ENCODE results near the gene RGS4. TPM values are rescaled to one million over a fixed set of nuclear protein-coding genes. Genes with fewer than 3 reads are reported as not detected.
A peak's percentile ranks its signal among the peaks of the same experiment; 100 is the strongest.
"Not testable (repeated sequence)": the region's sequence is repeated elsewhere in the genome, so short reads cannot be mapped to it uniquely, and the experiment has no call there.

RGS4 gene
- total RNA-seq, 1 donor from 2014 or later = 10.7 TPM

GRCh38 chr1:163066168-163066567 lies 3.0 kb upstream of the RGS4 start:
- no peak for ATAC-seq
- intact Hi-C loops (cut with DNase I) = no loop called here
- no peak for DNase-seq (ENCODE audit: low spot score)

- intact Hi-C loops (cut with DNase I) = no loop called here
- DNase-seq (ENCODE audit: low spot score) = no peak
- ATAC-seq = no peak
Measured at GRCh38 chr1:163066686-163067085, 2.5 kb upstream of the RGS4 start.

DNA sequence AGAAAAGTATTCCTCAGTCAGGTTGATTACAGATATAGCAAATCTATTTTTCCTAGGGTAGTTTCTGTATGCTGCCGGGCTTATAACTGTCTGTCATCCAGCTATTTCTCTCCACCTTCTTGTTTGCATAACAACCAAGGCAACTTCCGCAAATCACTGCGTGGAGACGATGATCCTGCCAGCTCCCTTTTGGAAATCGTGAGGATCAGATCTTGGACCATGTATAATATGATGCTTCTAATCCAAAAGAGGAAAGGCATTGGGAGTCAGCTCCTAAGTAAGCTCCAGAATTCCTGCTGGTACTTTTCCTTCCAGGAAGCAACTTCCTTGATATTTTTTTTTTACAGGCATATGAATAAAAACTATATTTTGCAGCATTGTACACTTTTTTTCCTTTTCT lies 445 bp upstream of the RGS4 start:
- ATAC-seq (peak; percentile 39), DNase-seq (ENCODE audit: low spot score) (no peak)
- intact Hi-C loops (cut with DNase I) = no loop called here

GRCh38 chr1:163069655-163070277 lies 605 bp downstream of the RGS4 start:
- peak; percentile 14 for ATAC-seq
- no peak for DNase-seq (ENCODE audit: low spot score)
- intact Hi-C loops (cut with DNase I) = no loop called here

DNA sequence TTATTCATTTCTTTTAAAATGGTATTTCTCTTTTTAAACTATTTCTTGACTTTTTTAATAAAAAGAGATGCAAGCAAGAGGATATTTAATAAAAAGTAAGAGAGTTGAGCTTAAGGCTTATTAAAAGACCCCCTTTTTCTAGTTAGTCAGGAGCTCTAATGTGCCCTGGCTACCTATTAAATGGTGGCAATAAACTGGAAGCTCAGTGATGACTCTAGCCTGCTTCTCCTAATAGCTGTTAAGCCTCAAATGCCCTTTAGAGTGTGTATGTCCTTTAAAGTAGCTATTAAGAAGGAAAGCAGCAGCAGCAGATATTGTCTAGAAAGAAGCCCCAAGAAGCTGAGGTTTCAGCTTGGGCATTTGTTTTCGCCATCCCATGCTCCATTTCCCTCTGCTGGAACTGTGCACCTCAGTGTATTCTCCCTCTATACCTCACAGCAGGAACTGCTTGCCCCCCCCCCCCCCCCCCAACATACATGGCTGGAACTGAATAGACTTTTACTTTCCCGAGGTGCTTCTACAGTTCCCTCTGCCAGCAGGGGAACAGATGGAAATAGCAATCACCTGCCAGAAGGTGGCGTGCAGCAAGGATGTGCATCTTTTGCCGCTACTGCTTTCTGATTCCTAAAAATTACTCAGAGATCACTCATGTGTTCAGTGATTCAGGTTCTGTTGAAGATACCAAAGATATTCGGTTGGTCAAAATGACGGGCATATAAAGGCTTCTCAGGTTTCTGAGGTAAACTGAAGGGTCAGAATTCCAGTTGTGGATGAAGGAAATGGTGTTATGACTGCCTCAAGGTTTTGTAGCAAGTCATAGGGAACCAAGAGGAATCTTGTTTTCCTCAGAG lies 2.5 kb downstream of the RGS4 start:
- intact Hi-C loops (cut with DNase I) = no loop called here
- DNase-seq (ENCODE audit: low spot score) (peak; percentile 74), ATAC-seq (peak; percentile 48)

- no peak for ATAC-seq
- intact Hi-C loops (cut with DNase I) = no loop called here
- DNase-seq (ENCODE audit: low spot score) = no peak
Measured at GRCh38 chr1:163072658-163073057, 3.5 kb downstream of the RGS4 start.

DNA sequence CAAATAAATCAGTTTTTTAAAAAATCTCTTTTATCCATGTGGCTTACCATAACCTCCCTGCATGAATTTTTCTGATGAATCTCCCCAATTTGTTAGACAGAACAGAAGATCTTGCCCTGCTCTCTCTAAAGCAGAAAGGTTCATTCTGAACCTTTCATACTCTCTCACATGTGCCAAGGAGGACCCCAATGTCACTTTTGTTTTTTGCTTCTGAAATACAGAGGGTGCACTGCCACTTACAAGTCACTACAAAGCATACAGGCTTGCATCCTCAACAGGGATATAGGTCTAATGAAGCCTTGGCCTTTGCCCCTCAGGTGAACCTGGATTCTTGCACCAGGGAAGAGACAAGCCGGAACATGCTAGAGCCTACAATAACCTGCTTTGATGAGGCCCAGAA lies 4.8 kb downstream of the RGS4 start:
- intact Hi-C loops (cut with DNase I) = no loop called here
- DNase-seq (ENCODE audit: low spot score) (no peak), ATAC-seq (no peak)

DNA sequence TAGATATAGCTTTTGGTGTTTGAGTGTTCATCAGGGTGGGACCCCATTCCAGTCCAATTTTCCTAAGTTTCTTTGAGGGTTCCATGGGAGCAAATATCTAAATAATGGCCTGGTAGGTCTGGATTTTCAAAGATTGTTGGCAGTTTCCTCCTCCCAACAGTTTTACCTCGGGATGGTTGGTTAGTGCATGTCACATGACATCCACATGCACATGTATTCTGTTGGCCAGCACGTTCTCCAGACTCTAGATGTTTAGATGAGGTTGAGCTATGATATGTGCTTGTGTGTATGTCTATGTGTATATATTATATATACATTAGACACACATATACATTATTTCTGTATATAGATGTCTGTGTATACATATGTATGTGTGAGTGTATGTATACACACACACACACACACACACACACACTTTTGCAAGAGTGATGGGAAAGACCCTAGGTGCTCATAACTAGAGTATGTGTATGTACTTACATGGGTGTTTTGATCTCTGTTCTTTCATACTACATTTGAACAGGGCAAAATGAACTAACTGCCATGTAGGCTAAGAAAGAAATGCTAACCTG lies 5.6 kb downstream of the RGS4 start:
- intact Hi-C loops (cut with DNase I) = no loop called here
- ATAC-seq = no peak
- DNase-seq (ENCODE audit: low spot score) = no peak

DNA sequence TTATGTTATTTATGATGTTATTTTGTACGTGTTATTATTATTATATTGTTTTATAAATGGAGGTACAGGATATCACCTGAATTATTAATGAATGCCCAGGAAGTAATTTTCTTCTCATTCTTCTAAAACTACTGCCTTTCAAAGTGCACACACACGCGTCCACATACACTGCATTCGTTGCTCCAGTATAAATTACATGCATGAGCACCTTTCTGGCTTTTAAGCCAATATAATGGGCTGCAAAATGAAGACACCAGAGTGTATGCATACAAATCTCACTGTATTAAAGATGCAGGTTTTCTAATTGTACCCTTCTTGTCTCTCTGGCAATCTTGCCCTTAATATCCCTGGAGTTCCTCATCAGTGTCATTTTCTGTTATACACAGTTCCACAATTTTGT lies 6.9 kb downstream of the RGS4 start:
- intact Hi-C loops (cut with DNase I) = no loop called here
- DNase-seq (ENCODE audit: low spot score) = no peak
- no peak for ATAC-seq

DNA sequence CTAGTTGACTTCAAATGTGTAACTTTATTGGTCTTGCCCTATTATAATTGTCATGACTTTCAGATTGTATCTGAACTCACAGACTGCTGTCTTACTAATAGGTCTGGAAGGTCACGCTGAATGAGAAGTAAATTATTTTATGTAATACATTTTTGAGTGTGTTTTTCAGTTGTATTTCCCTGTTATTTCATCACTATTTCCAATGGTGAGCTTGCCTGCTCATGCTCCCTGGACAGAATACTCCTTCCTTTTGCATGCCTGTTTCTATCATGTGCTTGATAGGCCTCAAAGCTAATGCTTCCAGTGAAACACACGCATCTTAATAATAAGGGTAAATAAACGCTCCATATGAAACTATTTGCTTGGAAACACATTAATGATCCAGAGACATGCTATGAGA lies 7.3 kb downstream of the RGS4 start:
- no peak for DNase-seq (ENCODE audit: low spot score)
- intact Hi-C loops (cut with DNase I) = no loop called here
- ATAC-seq = no peak

- DNase-seq (ENCODE audit: low spot score) (no peak), ATAC-seq (no peak)
- intact Hi-C loops (cut with DNase I) = no loop called here
Measured at GRCh38 chr1:163076981-163077761, 8.0 kb downstream of the RGS4 start.

GRCh38 chr1:163082971-163083370 lies 13.8 kb downstream of the RGS4 start:
- intact Hi-C loops (cut with DNase I) = no loop called here
- DNase-seq (ENCODE audit: low spot score) (no peak), ATAC-seq (no peak)

DNA sequence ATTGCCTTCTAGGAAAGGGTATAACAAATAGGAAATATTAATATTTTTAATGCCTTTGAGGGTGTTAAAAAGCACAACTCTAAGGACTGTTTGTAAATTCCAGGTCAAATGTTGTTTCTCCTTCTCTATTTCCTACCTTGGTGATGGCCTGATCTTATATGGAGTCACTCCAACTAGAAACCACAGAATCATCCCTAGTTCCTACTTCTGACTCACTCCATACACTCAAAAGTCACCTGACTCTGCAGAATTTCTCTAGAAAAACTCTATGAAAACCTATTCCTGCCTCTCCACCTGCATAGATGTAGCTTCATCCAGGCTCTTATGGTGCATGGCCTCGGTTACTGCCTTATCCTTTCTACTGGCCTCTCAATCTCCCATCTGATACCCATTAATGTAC lies 14.5 kb downstream of the RGS4 start:
- intact Hi-C loops (cut with DNase I) = no loop called here
- ATAC-seq = no peak
- DNase-seq (ENCODE audit: low spot score) = no peak

- intact Hi-C loops (cut with DNase I) = no loop called here
- ATAC-seq = no peak
- no peak for DNase-seq (ENCODE audit: low spot score)
Measured at GRCh38 chr1:163084330-163084729, 15.2 kb downstream of the RGS4 start.

- ATAC-seq (no peak), DNase-seq (ENCODE audit: low spot score) (no peak)
- intact Hi-C loops (cut with DNase I) = no loop called here
Measured at GRCh38 chr1:163085041-163085903, 16.1 kb downstream of the RGS4 start.

DNA sequence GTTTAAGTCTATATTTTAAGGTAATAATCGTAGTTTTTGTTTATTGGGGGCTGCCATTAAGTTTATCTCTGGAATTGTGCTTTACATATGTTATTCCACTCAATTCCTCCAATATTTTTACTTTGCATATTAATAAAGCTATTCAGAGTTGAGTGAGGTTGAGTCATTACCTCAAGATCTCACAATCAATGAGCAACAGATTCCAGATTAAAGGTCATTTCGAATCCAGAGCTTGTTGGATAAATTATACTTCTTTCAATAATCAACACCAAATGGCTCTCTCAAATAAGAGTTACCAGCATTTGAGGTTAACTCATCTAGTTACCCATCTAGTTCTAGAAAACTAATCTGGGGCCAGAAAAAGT lies 16.7 kb downstream of the RGS4 start:
- intact Hi-C loops (cut with DNase I) = no loop called here
- DNase-seq (ENCODE audit: low spot score) (no peak), ATAC-seq (no peak)

- intact Hi-C loops (cut with DNase I); ATAC-seq; DNase-seq (ENCODE audit: low spot score): not testable (repeated sequence)
Measured at GRCh38 chr1:163089117-163089516, 20.0 kb downstream of the RGS4 start.

DNA sequence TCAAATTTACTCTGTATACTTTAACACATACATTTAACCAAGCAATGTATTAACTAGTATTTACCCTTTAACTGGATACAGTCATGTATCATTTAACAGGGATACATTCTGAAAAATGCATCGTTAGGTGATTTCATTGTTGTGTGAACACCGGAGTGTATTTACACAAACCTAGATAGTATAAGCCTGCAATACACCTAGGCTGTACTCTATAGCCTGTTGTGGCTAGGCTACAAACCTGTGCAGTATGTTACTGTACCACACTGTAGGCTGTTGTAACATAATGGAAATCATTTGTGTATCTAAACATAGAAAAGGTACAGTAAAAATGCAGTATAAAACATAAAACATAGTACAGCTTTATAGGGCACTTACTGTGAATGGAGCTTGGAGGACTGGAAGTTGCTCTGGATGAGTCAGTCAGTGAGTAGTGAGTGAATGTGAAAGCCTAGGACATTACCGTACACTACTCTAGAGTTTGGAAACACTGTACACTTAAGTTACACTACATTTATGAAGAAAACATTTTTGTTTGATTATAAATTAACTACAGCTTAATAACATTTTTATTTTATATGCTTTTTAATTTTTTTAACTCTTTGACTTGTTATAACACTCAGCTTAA lies 21.3 kb downstream of the RGS4 start:
- intact Hi-C loops (cut with DNase I) = no loop called here
- DNase-seq (ENCODE audit: low spot score) (no peak), ATAC-seq (no peak)

Measured in sciatic nerve (tissue), 2 donors.